SU-DHL-6 (cell line): Measurements from ENCODE around the gene PPP2R1A.

Experiments
- H2AFZ ChIP-seq: fragments of 200-600 bp; sonication (generic); 2 replicates; pipeline ENCODE4 v1.6.1; 2014; ENCODE audit warnings: low read depth, mild to moderate bottlenecking, moderate library complexity, mixed read lengths, antibody characterized with exemption, low read length; ENCODE audit not compliant: severe bottlenecking
- H3F3A ChIP-seq: fragments of 200-600 bp; shearing (Covaris generic); 2 replicates; pipeline ENCODE4 v1.6.0; 2016; ENCODE audit warnings: antibody characterized with exemption, mild to moderate bottlenecking; ENCODE audit not compliant: insufficient read depth
- H3K27ac ChIP-seq: fragments of 200-600 bp; sonication (generic); 2 replicates; pipeline ENCODE4 v1.5.1; 2016; ENCODE audit warnings: low read depth, mild to moderate bottlenecking, low read length, moderate library complexity, mixed read lengths
- H3K27me3 ChIP-seq: fragments of 200-600 bp; sonication (generic), shearing (Covaris generic); 2 replicates; pipeline ENCODE4 v1.6.0; 2014; ENCODE audit warnings: mild to moderate bottlenecking, low read length
- H3K36me3 ChIP-seq: fragments of 200-600 bp; sonication (generic); 2 replicates; pipeline ENCODE4 v1.6.1; 2014; ENCODE audit warnings: mild to moderate bottlenecking, low read length, mixed read lengths
- H3K4me2 ChIP-seq: fragments of 300-600, 200-600 bp; shearing (Covaris generic), sonication (generic); 2 replicates; pipeline ENCODE4 v1.6.0; 2014; ENCODE audit warnings: low read length, low read depth, mild to moderate bottlenecking; ENCODE audit not compliant: poor library complexity, severe bottlenecking
- H3K4me3 ChIP-seq: fragments of 200-600 bp; sonication (generic); 2 replicates; pipeline ENCODE4 v1.5.1; 2014; ENCODE audit warnings: antibody characterized with exemption, low read length, mild to moderate bottlenecking, mixed read lengths; ENCODE audit not compliant: insufficient read depth, poor library complexity, severe bottlenecking
- H3K79me2 ChIP-seq: fragments of 200-600 bp; sonication (generic); 2 replicates; pipeline ENCODE4 v1.6.1; 2014; ENCODE audit warnings: mild to moderate bottlenecking, low read length, moderate library complexity; ENCODE audit not compliant: insufficient read depth
- H3K9ac ChIP-seq: fragments of 200-600 bp; sonication (generic); 2 replicates; pipeline ENCODE4 v1.7.0; 2014; ENCODE audit warnings: mild to moderate bottlenecking, low read length
- H3K9me2 ChIP-seq: fragments of 200-600 bp; sonication (generic); replicated peaks from 2 replicates; pipeline ENCODE4 v1.6.1; 2014; ENCODE audit warnings: low read length; ENCODE audit not compliant: insufficient read depth
- H3K9me3 ChIP-seq: fragments of 200-600 bp; sonication (generic); 2 replicates; pipeline ENCODE4 v1.6.1; 2014; ENCODE audit warnings: low read length, mixed read lengths; ENCODE audit not compliant: insufficient read depth
- H4K20me1 ChIP-seq: fragments of 200-600 bp; sonication (generic); 2 replicates; pipeline ENCODE4 v1.6.1; 2014; ENCODE audit warnings: low read depth, mild to moderate bottlenecking, antibody characterized with exemption, low read length, moderate library complexity, mixed read lengths
- EZH2phosphoT487 ChIP-seq: fragments of 200-600 bp; sonication (generic), shearing (Covaris generic); conservative IDR thresholded peaks from 2 replicates; pipeline ENCODE4 v1.6.1; 2018; ENCODE audit warnings: mild to moderate bottlenecking, antibody characterized with exemption, low read length, moderate library complexity, mixed read lengths
- TF ChIP-seq, protein P1 (sequence below): fragments of 200-600 bp; sonication (generic); IDR thresholded peaks from one replicate; pipeline ENCODE4 v1.5.1; 2017; ENCODE audit warnings: antibody characterized with exemption, mild to moderate bottlenecking, low read length, moderate library complexity; ENCODE audit not compliant: insufficient read depth, poor library complexity, severe bottlenecking

PPP2R1A gene

GRCh38 chr19:52216401-52216800, 26.5 kb downstream of the PPP2R1A start:
- Histone ChIP-seq H3K9me3 (no peaks in the 10 kb centered on the region), H3K9me2 (no peaks in the 10 kb centered on the region), H3K27me3 (no peaks in the 10 kb centered on the region), H4K20me1 (no peaks in the 10 kb centered on the region), H3K4me3 (no peak overlapping the region), H3K9ac (no peak overlapping the region), H3F3A (no peaks in the 10 kb centered on the region), H2AFZ (no peak overlapping the region), H3K79me2 (no peaks in the 10 kb centered on the region), H3K36me3 (peaks cover 21% of the 10 kb centered on the region; the same call in 1 of the 2 replicates), H3K4me2 (no peak overlapping the region), H3K27ac (no peak overlapping the region)
- no peak for TF ChIP-seq EZH2phosphoT487
- TF ChIP-seq, protein P1, sequence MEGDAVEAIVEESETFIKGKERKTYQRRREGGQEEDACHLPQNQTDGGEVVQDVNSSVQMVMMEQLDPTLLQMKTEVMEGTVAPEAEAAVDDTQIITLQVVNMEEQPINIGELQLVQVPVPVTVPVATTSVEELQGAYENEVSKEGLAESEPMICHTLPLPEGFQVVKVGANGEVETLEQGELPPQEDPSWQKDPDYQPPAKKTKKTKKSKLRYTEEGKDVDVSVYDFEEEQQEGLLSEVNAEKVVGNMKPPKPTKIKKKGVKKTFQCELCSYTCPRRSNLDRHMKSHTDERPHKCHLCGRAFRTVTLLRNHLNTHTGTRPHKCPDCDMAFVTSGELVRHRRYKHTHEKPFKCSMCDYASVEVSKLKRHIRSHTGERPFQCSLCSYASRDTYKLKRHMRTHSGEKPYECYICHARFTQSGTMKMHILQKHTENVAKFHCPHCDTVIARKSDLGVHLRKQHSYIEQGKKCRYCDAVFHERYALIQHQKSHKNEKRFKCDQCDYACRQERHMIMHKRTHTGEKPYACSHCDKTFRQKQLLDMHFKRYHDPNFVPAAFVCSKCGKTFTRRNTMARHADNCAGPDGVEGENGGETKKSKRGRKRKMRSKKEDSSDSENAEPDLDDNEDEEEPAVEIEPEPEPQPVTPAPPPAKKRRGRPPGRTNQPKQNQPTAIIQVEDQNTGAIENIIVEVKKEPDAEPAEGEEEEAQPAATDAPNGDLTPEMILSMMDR, result no peak

- no peaks in the 10 kb centered on the region for H4K20me1 ChIP-seq
- no peaks in the 10 kb centered on the region for H3K79me2 ChIP-seq
- no peaks in the 10 kb centered on the region for H3K27me3 ChIP-seq
- no peak overlapping the region for H3K4me3 ChIP-seq
- H3K9me2 ChIP-seq, result no peaks in the 10 kb centered on the region
- H3K4me2 ChIP-seq, result no peak overlapping the region
- H3K36me3 ChIP-seq, result peaks cover 19% of the 10 kb centered on the region; the same call in 1 of the 2 replicates
- H3K27ac ChIP-seq, result no peak overlapping the region
- H3K9ac ChIP-seq, result no peak overlapping the region
- no peaks in the 10 kb centered on the region for H3F3A ChIP-seq
- TF ChIP-seq, protein P1, result no peak
- no peak for TF ChIP-seq EZH2phosphoT487
- H2AFZ ChIP-seq, result no peak overlapping the region
- no peaks in the 10 kb centered on the region for H3K9me3 ChIP-seq
Measured at GRCh38 chr19:52217576-52217975, 27.7 kb downstream of the PPP2R1A start.

DNA sequence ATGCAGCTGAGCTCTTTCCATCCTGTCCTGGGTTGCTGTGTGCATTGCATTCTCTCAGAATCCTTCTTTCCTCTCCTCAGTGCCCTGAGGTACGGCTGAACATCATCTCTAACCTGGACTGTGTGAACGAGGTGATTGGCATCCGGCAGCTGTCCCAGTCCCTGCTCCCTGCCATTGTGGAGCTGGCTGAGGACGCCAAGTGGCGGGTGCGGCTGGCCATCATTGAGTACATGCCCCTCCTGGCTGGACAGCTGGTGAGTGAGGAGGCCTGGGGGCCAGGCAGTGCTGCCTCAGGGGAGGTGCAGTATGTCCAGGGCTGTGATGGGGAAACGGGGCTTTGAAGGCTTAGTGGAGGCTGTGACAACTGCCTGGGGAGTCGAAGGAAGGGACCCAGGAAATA, 29.8 kb downstream of the PPP2R1A start:
- no peak overlapping the region for H2AFZ ChIP-seq
- H4K20me1 ChIP-seq, result no peaks in the 10 kb centered on the region
- H3K4me2 ChIP-seq, result no peak overlapping the region
- H3K9ac ChIP-seq, result no peak overlapping the region
- H3K27me3 ChIP-seq, result no peaks in the 10 kb centered on the region
- peaks cover 32% of the 10 kb centered on the region; the same call in 1 of the 2 replicates for H3K36me3 ChIP-seq
- H3K79me2 ChIP-seq, result no peaks in the 10 kb centered on the region
- no peaks in the 10 kb centered on the region for H3K9me2 ChIP-seq
- H3F3A ChIP-seq, result no peaks in the 10 kb centered on the region
- no peak overlapping the region for H3K4me3 ChIP-seq
- no peak overlapping the region for H3K27ac ChIP-seq
- no peak for TF ChIP-seq EZH2phosphoT487
- TF ChIP-seq, protein P1, result no peak
- H3K9me3 ChIP-seq, result no peaks in the 10 kb centered on the region

DNA sequence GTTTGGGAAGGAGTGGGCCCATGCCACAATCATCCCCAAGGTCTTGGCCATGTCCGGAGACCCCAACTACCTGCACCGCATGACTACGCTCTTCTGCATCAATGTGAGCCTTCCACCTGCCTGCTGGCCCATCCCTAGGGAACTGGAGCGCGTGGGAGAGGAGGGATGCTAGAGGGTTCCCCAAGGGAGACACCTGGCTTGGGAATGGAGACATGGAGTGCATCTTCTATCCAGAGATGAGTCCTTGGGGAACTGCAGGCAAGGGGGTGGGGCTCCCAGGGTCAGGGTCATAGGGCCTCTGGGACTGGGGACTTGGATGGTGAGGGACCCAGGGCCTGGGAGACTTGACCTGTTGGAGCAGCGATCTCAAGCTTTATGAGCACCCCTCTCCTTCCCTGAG, 31.2 kb downstream of the PPP2R1A start:
- H3K4me2 ChIP-seq, result no peak overlapping the region
- no peaks in the 10 kb centered on the region for H3F3A ChIP-seq
- H3K9me3 ChIP-seq, result no peaks in the 10 kb centered on the region
- H3K27me3 ChIP-seq, result no peaks in the 10 kb centered on the region
- no peaks in the 10 kb centered on the region for H4K20me1 ChIP-seq
- no peak overlapping the region for H3K27ac ChIP-seq
- H3K79me2 ChIP-seq, result no peaks in the 10 kb centered on the region
- TF ChIP-seq, protein P1, result no peak
- TF ChIP-seq EZH2phosphoT487, result no peak
- H3K9ac ChIP-seq, result no peak overlapping the region
- H3K9me2 ChIP-seq, result no peaks in the 10 kb centered on the region
- H3K4me3 ChIP-seq, result no peak overlapping the region
- H2AFZ ChIP-seq, result no peak overlapping the region
- H3K36me3 ChIP-seq, result peaks cover 29% of the 10 kb centered on the region; the same call in 1 of the 2 replicates
